Measurements from ENCODE around the gene MAP4K2. TPM values are rescaled to one million over a fixed set of nuclear protein-coding genes. Genes with fewer than 3 reads are reported as not detected.
A peak's percentile ranks its signal among the peaks of the same experiment; 100 is the strongest.

MAP4K2 gene
- total RNA-seq, 4 donors from 2014 or later: 13.6 to 20.4 (median 15.3) TPM

GRCh38 chr11:64768300-64768694, 34.7 kb downstream of the MAP4K2 start:
- DNase-seq (ENCODE audit: low spot score in 2 of 2): no peak
- WGBS: 89% methylated on average over 6 of the region's 6 CpGs
- Histone ChIP-seq H3K9me3 (no peaks in the 10 kb centered on the region), H3K36me3 (peaks cover 100% of the 10 kb centered on the region), H3K4me3 (no peak overlapping the region), H3K27ac (no peak overlapping the region), H3K4me1 (peaks cover 42% of the 10 kb centered on the region), H3K27me3 (no peaks in the 10 kb centered on the region)
- TF ChIP-seq POLR2AphosphoS5 (IDR thresholded peaks at IDR 0.05) (no peak), CTCF (IDR thresholded peaks at IDR 0.05) (no peak), POLR2A (IDR thresholded peaks at IDR 0.05) (no peak), EP300 (IDR thresholded peaks at IDR 0.05) (no peak)

DNA sequence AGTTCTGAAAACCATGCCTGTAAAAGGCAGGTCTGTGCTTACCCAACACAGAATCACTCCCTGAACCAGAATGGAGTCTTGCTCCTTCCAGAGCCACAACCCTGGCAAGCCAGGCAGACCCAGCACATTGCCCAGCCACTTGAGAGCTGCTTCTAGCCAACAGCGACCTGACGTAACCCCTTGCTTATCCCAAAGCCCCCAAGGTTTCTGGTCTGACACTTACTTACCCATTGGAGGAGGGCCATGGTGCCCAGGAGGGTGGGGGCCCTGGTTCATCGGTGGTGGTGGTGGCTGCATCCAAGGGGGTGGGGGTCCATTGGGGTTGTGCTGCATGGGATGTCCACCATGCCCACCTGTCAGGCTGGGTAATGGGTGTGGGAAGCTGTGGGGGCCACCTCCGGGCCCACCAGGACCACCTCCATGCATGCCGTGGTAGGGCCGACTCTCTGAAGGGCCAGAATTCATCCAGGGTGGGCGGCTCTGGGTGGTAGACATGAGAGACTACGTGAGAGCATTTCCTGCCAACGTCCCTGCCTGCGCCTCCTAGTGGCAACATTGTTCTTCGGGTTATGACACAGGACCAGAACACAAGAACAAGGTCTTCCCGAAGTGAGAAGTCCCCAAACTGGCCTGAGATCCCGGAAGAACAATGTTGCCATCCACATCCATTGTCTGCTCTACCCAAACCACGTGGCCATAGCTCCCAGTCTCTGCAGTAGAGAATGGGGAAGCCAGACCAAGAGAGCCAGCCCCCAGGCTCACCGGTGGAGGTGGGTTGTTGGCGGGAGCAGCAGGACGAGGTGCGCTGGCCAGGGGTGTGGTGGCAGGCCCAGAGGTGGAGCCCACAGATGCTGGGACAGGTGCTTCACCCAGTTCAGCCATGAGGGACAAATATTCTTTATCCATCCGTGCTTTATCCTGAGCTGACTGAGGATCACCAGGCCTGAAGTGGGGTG, 35.4 kb downstream of the MAP4K2 start:
- TF ChIP-seq POLR2AphosphoS5 (IDR thresholded peaks at IDR 0.05): no peak
- peak; percentile 49 to 79 for TF ChIP-seq CTCF (IDR thresholded peaks at IDR 0.05)
- H3K36me3 ChIP-seq: peaks cover 100% of the 10 kb centered on the region
- peak overlapping the region; percentile 32 for H3K27ac ChIP-seq
- H3K9me3 ChIP-seq: no peaks in the 10 kb centered on the region
- 53% methylated on average over 19 of the region's 19 CpGs for WGBS
- H3K27me3 ChIP-seq: no peaks in the 10 kb centered on the region
- peak; percentile 89 to 92 for DNase-seq (ENCODE audit: low spot score in 2 of 2)
- no peak overlapping the region for H3K4me3 ChIP-seq
- peaks cover 42% of the 10 kb centered on the region for H3K4me1 ChIP-seq

DNA sequence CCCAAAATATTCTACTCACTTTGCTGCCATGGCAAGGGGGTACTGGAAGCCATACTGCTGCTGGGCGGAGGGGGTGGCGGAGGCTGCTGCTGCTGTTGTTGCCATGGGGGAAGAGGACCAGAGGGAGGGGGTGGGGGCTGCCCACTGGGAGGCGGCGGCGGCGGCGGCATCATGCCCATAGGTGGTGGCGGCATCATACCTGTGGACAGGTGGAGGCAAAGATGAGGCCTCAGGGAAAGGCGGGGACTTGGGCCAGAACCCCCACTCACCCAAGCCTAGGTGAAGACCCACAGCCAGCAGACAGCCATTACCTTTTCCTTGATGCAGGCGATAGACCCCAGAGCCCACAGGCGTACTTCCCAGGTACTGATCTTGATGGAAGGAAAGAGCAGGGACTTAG, 36.1 kb downstream of the MAP4K2 start:
- 85% methylated on average over 6 of the region's 11 CpGs for WGBS
- H3K4me3 ChIP-seq: no peak overlapping the region
- TF ChIP-seq EP300 (IDR thresholded peaks at IDR 0.05) (no peak), POLR2AphosphoS5 (IDR thresholded peaks at IDR 0.05) (no peak), CTCF (IDR thresholded peaks at IDR 0.05) (no peak), POLR2A (IDR thresholded peaks at IDR 0.05) (no peak)
- peaks cover 46% of the 10 kb centered on the region for H3K4me1 ChIP-seq
- H3K27me3 ChIP-seq: no peaks in the 10 kb centered on the region
- H3K9me3 ChIP-seq: no peaks in the 10 kb centered on the region
- H3K36me3 ChIP-seq: peaks cover 94% of the 10 kb centered on the region
- no peak for DNase-seq (ENCODE audit: low spot score in 2 of 2)
- no peak overlapping the region for H3K27ac ChIP-seq

DNA sequence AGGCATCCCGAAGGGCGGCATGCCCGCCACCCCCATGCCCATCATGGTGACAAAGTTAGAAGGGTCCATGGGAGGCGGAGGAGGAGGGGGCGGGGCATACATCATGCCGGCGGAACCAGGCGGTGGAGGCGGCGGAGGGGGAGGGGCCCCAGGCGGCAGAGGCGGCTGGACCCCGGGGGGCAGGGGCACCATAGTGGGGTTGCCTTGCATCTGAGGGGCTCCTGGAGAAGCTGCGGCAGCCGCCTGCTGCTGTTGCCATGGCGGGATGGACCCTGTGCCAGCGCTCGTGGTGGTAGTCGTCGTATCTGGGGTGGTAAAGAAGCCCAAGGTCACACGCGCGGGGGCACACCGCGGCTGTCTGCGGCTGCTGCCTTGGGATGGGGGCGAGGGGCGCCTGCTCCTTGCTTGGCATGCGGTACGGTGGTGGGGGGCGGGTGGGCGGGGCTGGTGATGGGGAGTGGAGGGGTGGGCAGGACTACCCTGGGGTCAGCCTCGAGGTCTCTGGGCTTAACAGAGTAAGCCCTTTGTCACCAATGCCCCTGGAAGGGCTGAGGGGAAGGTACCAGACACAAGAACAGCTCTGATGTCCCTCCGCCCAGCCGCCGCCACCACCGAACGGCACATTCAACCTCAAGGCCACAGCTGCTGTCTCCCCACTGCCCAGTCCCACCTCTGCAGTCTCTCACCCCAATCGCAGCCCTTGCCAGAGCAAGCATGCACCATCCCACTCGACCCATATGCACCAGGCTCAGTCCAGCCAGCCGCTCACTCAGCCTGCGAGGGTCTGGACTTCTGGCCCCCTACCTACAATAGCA, 37.0 kb downstream of the MAP4K2 start:
- H3K4me1 ChIP-seq: peaks cover 43% of the 10 kb centered on the region
- no peak for TF ChIP-seq EP300 (IDR thresholded peaks at IDR 0.05)
- TF ChIP-seq POLR2A (IDR thresholded peaks at IDR 0.05): no peak
- TF ChIP-seq POLR2AphosphoS5 (IDR thresholded peaks at IDR 0.05): no peak
- no peak for TF ChIP-seq CTCF (IDR thresholded peaks at IDR 0.05)
- H3K4me3 ChIP-seq: no peak overlapping the region
- peak in 1 of 2 donors; percentile 70 for DNase-seq (ENCODE audit: low spot score in 2 of 2)
- 92% methylated on average over 24 of the region's 42 CpGs for WGBS
- H3K36me3 ChIP-seq: peaks cover 86% of the 10 kb centered on the region
- H3K9me3 ChIP-seq: no peaks in the 10 kb centered on the region
- H3K27me3 ChIP-seq: no peaks in the 10 kb centered on the region
- no peak overlapping the region for H3K27ac ChIP-seq

Measured in suprapubic skin (tissue), 4 donors.